NCI-H1092 treated with DMSO at 0.1 percent for 48 hours (cell line): ENCODE measurements around the gene SRSF6.
"Not testable (repeated sequence)": the region's sequence is repeated elsewhere in the genome, so short reads cannot be mapped to it uniquely, and the experiment has no call there.

ENCODE experiments used
- DNase-seq: peaks from one replicate; lab custom pipeline; 2025; lab: John Stamatoyannopoulos, UW

The SRSF6 gene

GRCh38 chr20:43457640-43458421 is at the start of gene SRSF6:
SRSF6 (plus strand) TSS chr20:43457896; CDS start chr20:43458034, 138 bp downstream.
- DNase-seq: peak; percentile 98

GRCh38 chr20:43408848-43409576 is 48.7 kb upstream of the SRSF6 start:
- peak; percentile 9 for DNase-seq

- DNase-seq: no peak
Measured at GRCh38 chr20:43409577-43409913, 48.2 kb upstream of the SRSF6 start.

- DNase-seq: no peak
Measured at GRCh38 chr20:43415661-43416430, 41.9 kb upstream of the SRSF6 start.

GRCh38 chr20:43416591-43417228 is 41.0 kb upstream of the SRSF6 start:
- DNase-seq: no peak

GRCh38 chr20:43420192-43420591 is 37.5 kb upstream of the SRSF6 start:
- DNase-seq: no peak

- not testable (repeated sequence) for DNase-seq
Measured at GRCh38 chr20:43420913-43421312, 36.8 kb upstream of the SRSF6 start.

- no peak for DNase-seq
Measured at GRCh38 chr20:43426172-43426571, 31.5 kb upstream of the SRSF6 start.

GRCh38 chr20:43430265-43431133 is 27.2 kb upstream of the SRSF6 start:
- DNase-seq: no peak

- no peak for DNase-seq
Measured at GRCh38 chr20:43431134-43431519, 26.6 kb upstream of the SRSF6 start.

- no peak for DNase-seq
Measured at GRCh38 chr20:43432498-43432897, 25.2 kb upstream of the SRSF6 start.

- DNase-seq: no peak
Measured at GRCh38 chr20:43433250-43433854, 24.3 kb upstream of the SRSF6 start.

- DNase-seq: no peak
Measured at GRCh38 chr20:43434565-43434964, 23.1 kb upstream of the SRSF6 start.

GRCh38 chr20:43438578-43439316 is 18.9 kb upstream of the SRSF6 start:
- DNase-seq: no peak

- DNase-seq: no peak
Measured at GRCh38 chr20:43440531-43440930, 17.2 kb upstream of the SRSF6 start.

GRCh38 chr20:43442282-43442880 is 15.3 kb upstream of the SRSF6 start:
- DNase-seq: no peak

- no peak for DNase-seq
Measured at GRCh38 chr20:43444107-43444506, 13.6 kb upstream of the SRSF6 start.

- DNase-seq: no peak
Measured at GRCh38 chr20:43446361-43446879, 11.3 kb upstream of the SRSF6 start.

GRCh38 chr20:43448431-43448747 is 9.3 kb upstream of the SRSF6 start:
- not testable (repeated sequence) for DNase-seq
